ENCODE measurements around the gene TMEM45A. TPM values are rescaled to one million over a fixed set of nuclear protein-coding genes. Genes with fewer than 3 reads are reported as not detected.
"Not testable (repeated sequence)": the region's sequence is repeated elsewhere in the genome, so short reads cannot be mapped to it uniquely, and the experiment has no call there.

TMEM45A gene
- total RNA-seq, 1 experiment from 2014 or later: 10.1 TPM

DNA sequence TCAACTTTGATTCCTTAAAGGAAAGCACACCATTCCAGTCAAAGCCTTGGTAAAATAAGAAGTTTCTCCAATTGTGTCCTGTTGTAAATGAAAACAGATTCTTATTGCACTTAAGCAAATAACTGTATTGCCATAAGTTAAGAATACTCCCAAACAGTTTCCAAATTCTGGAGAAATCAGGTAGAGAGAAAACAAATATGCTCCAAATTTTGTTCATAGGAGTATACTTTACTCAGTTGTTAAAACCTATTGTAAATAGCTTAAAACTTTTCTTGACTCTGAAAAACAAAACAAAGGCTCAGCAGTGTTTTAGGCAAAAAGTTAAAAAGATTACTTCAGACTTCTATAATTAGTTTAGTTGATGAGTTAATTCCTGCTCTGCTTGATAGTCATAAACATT lies 48.7 kb upstream of the TMEM45A start:
- Histone ChIP-seq H2BK12ac (ENCODE audit: insufficient read length, low read depth, low read length) (no peak overlapping the region), H3K56ac (ENCODE audit: insufficient read length, low read depth, low read length) (no peak overlapping the region), H2AFZ (ENCODE audit: low read length) (no peak overlapping the region), H3K18ac (ENCODE audit: insufficient read length, low read depth, low read length) (no peak overlapping the region), H3K4ac (ENCODE audit: low read depth, low read length) (no peak overlapping the region), H4K91ac (ENCODE audit: insufficient read length, low read depth, low read length) (no peak overlapping the region), H3K23ac (ENCODE audit: insufficient read length, low read depth, low read length) (no peak overlapping the region), H2BK120ac (ENCODE audit: low read depth, low read length, poor library complexity, severe bottlenecking) (no peak overlapping the region), H3K27me3 (ENCODE audit: insufficient read depth, low read length) (no peaks in the 10 kb centered on the region), H2AK5ac (ENCODE audit: insufficient read length, low read length) (no peak overlapping the region), H2BK20ac (ENCODE audit: low read depth, low read length, poor library complexity, severe bottlenecking) (no peak overlapping the region), H2BK5ac (ENCODE audit: insufficient read length, low read length) (no peak overlapping the region), H3K4me1 (ENCODE audit: insufficient read depth, low read length) (no peaks in the 10 kb centered on the region), H3K79me2 (ENCODE audit: insufficient read depth, low read length) (no peaks in the 10 kb centered on the region), H2BK15ac (ENCODE audit: low read depth, low read length) (no peak overlapping the region), H4K20me1 (ENCODE audit: control insufficient read depth, insufficient read depth, insufficient read length) (no peaks in the 10 kb centered on the region), H3K4me2 (ENCODE audit: insufficient read depth, insufficient read length, low read length) (no peak overlapping the region), H3T11ph (ENCODE audit: low read length) (no peak overlapping the region), H3K9ac (ENCODE audit: extremely low read depth, insufficient read length, low read length) (no peak overlapping the region), H3K9me3 (ENCODE audit: control insufficient read depth, low read depth, low read length) (no peaks in the 10 kb centered on the region), H3K23me2 (ENCODE audit: insufficient read length, low read depth, low read length, poor library complexity, severe bottlenecking) (no peaks in the 10 kb centered on the region), H4K8ac (replicated peaks; ENCODE audit: insufficient read length, low read depth, low read length) (no peak overlapping the region), H3K79me1 (ENCODE audit: insufficient read depth, low read depth, low read length, poor library complexity, severe bottlenecking) (no peaks in the 10 kb centered on the region), H3K27ac (ENCODE audit: insufficient read length, low read depth, low read length) (no peak overlapping the region), H3K14ac (ENCODE audit: insufficient read depth, low read length) (no peak overlapping the region), H4K5ac (ENCODE audit: insufficient read length, low read depth, low read length) (no peak overlapping the region)
- Mint-ChIP-seq H3K27me3 (ENCODE audit: low read depth) (no peaks in the 10 kb centered on the region; the same call in 1 of the 2 replicates), H3K27ac (no peak overlapping the region), H3K9me3 (peaks cover 49 to 63% of the 10 kb centered on the region in 2 experiments), H3K4me3 (no peak overlapping the region), H3K36me3 (ENCODE audit: insufficient read depth in 1 of 3, low read depth in 3 of 3) (peaks cover 39 to 65% (median 50%) of the 10 kb centered on the region in 3 experiments), H3K4me1 (peaks cover 0 to 3% of the 10 kb centered on the region in 2 experiments; a peak in 1 of 4 replicates)
- TF ChIP-seq CTCF (conservative IDR thresholded peaks at IDR 0.05): no peak
- no peak for DNase-seq

GRCh38 chr3:100447067-100447466 lies 45.4 kb upstream of the TMEM45A start:
- H2AFZ ChIP-seq (ENCODE audit: low read length); H3K27me3 Mint-ChIP-seq (ENCODE audit: low read depth); H3K79me2 ChIP-seq (ENCODE audit: insufficient read depth, low read length); H3K23ac ChIP-seq (ENCODE audit: insufficient read length, low read depth, low read length); H3K79me1 ChIP-seq (ENCODE audit: insufficient read depth, low read depth, low read length, poor library complexity, severe bottlenecking); H2BK120ac ChIP-seq (ENCODE audit: low read depth, low read length, poor library complexity, severe bottlenecking); H3K27me3 ChIP-seq (ENCODE audit: insufficient read depth, low read length); H3K4me2 ChIP-seq (ENCODE audit: insufficient read depth, insufficient read length, low read length); H3K9ac ChIP-seq (ENCODE audit: extremely low read depth, insufficient read length, low read length); H4K91ac ChIP-seq (ENCODE audit: insufficient read length, low read depth, low read length); H3K4me3 Mint-ChIP-seq; H3K23me2 ChIP-seq (ENCODE audit: insufficient read length, low read depth, low read length, poor library complexity, severe bottlenecking); H2BK12ac ChIP-seq (ENCODE audit: insufficient read length, low read depth, low read length); H3K27ac ChIP-seq (ENCODE audit: insufficient read length, low read depth, low read length); H2BK20ac ChIP-seq (ENCODE audit: low read depth, low read length, poor library complexity, severe bottlenecking); H3K9me3 ChIP-seq (ENCODE audit: control insufficient read depth, low read depth, low read length); H3K27ac Mint-ChIP-seq; H3K18ac ChIP-seq (ENCODE audit: insufficient read length, low read depth, low read length); H2BK15ac ChIP-seq (ENCODE audit: low read depth, low read length); DNase-seq; H3K4me1 ChIP-seq (ENCODE audit: insufficient read depth, low read length); H4K20me1 ChIP-seq (ENCODE audit: control insufficient read depth, insufficient read depth, insufficient read length); H3K4ac ChIP-seq (ENCODE audit: low read depth, low read length); H4K5ac ChIP-seq (ENCODE audit: insufficient read length, low read depth, low read length); H3T11ph ChIP-seq (ENCODE audit: low read length); H2BK5ac ChIP-seq (ENCODE audit: insufficient read length, low read length); H4K8ac ChIP-seq (replicated peaks; ENCODE audit: insufficient read length, low read depth, low read length); H2AK5ac ChIP-seq (ENCODE audit: insufficient read length, low read length); H3K56ac ChIP-seq (ENCODE audit: insufficient read length, low read depth, low read length); H3K14ac ChIP-seq (ENCODE audit: insufficient read depth, low read length): not testable (repeated sequence)
- Mint-ChIP-seq H3K4me1 (peaks cover 15 to 22% of the 10 kb centered on the region in 2 experiments), H3K36me3 (ENCODE audit: insufficient read depth in 1 of 3, low read depth in 3 of 3) (peaks cover 40 to 55% (median 48%) of the 10 kb centered on the region in 3 experiments), H3K9me3 (peaks cover 47 to 57% of the 10 kb centered on the region in 2 experiments)
- no CpG with 5 or more reads among the region's 3 CpGs for WGBS (ENCODE audit: extremely low coverage, insufficient read length, low lambda C conversion rate)
